HG03280 (cell line): ENCODE data around the gene CLEC4C.

Experiments used
- ATAC-seq: cut with Tn5 transposase; IDR thresholded peaks from one replicate; pipeline ENCODE4 v1.9.1; 2021; ENCODE audit warnings: mild to moderate bottlenecking, moderate library complexity; ENCODE audit not compliant: unreplicated experiment

The CLEC4C gene

GRCh38 chr12:7729746-7730145, 17.4 kb downstream of the CLEC4C start:
- no peak for ATAC-seq

GRCh38 chr12:7723926-7724325, 23.2 kb downstream of the CLEC4C start:
- ATAC-seq, result no peak

GRCh38 chr12:7719946-7720730, 27.0 kb downstream of the CLEC4C start:
- ATAC-seq, result no peak

- ATAC-seq, result no peak
Observed at GRCh38 chr12:7716381-7716780, 30.8 kb downstream of the CLEC4C start.

GRCh38 chr12:7712841-7713442, 34.2 kb downstream of the CLEC4C start:
- no peak for ATAC-seq

GRCh38 chr12:7711133-7711532, 36.0 kb downstream of the CLEC4C start, which contains the start of gene DPPA3:
DPPA3 (plus strand) TSS chr12:7711433; CDS start chr12:7711571, 138 bp downstream.
- no peak for ATAC-seq

- ATAC-seq, result no peak
Observed at GRCh38 chr12:7709969-7710675, 37.1 kb downstream of the CLEC4C start.

GRCh38 chr12:7705846-7706245, 41.3 kb downstream of the CLEC4C start:
- ATAC-seq, result no peak

- no peak for ATAC-seq
Observed at GRCh38 chr12:7695566-7696197, 51.5 kb downstream of the CLEC4C start, which contains the start of gene GDF3. GDF3 (minus strand) TSS chr12:7695775; CDS start chr12:7695728, 47 bp downstream.

- no peak for ATAC-seq
Observed at GRCh38 chr12:7695237-7695560, 52.0 kb downstream of the CLEC4C start.

GRCh38 chr12:7694556-7695236, 52.5 kb downstream of the CLEC4C start:
- ATAC-seq, result no peak

GRCh38 chr12:7693793-7694192, 53.4 kb downstream of the CLEC4C start:
- ATAC-seq, result no peak

GRCh38 chr12:7681535-7681934, 65.6 kb downstream of the CLEC4C start:
- ATAC-seq, result no peak
